ENCODE data around the gene SUCLG2. TPM values are rescaled to one million over a fixed set of nuclear protein-coding genes. Genes with fewer than 3 reads are reported as not detected.

The SUCLG2 gene
- total and polyA plus RNA-seq, 2 of the 4 experiments (the other 2 are of a cell fraction), result 26.8 to 34.6 TPM

DNA sequence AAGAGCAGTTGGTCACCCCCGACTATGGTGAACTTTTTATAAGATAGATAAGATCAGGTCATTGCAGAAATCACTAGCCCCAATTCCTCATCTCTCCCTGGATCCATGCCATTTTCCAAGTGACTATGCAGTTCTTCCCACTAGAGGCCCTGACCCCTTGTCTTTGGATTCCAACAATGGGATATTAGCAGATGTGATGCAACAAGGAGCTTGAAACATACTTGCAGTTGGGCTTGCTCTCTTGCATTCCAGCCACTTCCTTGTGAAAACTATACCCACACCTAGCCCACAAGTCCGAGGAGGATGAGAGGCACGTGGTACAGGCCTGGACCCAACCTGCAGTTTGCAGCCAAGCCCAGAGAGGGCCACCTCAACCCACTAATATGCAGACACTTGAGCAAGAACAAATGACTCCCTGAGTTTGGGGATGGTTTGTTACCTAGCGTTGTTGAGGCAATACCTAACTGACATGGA, 60.6 kb downstream of the SUCLG2 start:
- in situ Hi-C loops (cut with MboI; ENCODE audit: low sequenced_read_pairs), result no loop called here
- TF ChIP-seq CHD1 (IDR thresholded peaks at IDR 0.05; ENCODE audit: low read depth, low read length) (no peak), NFE2L2 (IDR thresholded peaks at IDR 0.05; ENCODE audit: low read depth, low read length) (no peak), RCOR1 (IDR thresholded peaks at IDR 0.05; ENCODE audit: insufficient replicate concordance, low read length) (no peak), RAD21 (IDR thresholded peaks at IDR 0.05; ENCODE audit: low read length) (no peak; the same call in 1 of the 2 replicates), FOS (IDR thresholded peaks at IDR 0.05; ENCODE audit: low read depth, low read length) (no peak), MAFK (IDR thresholded peaks at IDR 0.05; ENCODE audit: low read depth, low read length) (no peak), RFX5 (IDR thresholded peaks at IDR 0.05; ENCODE audit: low read depth, low read length) (no peak), CEBPB (IDR thresholded peaks at IDR 0.05; ENCODE audit: low read depth, low read length) (0 out of 2 replicates have a peak, but pooled peaks have one; percentile 18)
- TF ChIP-seq, protein P1, sequence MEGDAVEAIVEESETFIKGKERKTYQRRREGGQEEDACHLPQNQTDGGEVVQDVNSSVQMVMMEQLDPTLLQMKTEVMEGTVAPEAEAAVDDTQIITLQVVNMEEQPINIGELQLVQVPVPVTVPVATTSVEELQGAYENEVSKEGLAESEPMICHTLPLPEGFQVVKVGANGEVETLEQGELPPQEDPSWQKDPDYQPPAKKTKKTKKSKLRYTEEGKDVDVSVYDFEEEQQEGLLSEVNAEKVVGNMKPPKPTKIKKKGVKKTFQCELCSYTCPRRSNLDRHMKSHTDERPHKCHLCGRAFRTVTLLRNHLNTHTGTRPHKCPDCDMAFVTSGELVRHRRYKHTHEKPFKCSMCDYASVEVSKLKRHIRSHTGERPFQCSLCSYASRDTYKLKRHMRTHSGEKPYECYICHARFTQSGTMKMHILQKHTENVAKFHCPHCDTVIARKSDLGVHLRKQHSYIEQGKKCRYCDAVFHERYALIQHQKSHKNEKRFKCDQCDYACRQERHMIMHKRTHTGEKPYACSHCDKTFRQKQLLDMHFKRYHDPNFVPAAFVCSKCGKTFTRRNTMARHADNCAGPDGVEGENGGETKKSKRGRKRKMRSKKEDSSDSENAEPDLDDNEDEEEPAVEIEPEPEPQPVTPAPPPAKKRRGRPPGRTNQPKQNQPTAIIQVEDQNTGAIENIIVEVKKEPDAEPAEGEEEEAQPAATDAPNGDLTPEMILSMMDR (conservative IDR thresholded peaks at IDR 0.05; ENCODE audit: low read depth, low read length), result peak; percentile 10; the same call in 1 of the 2 replicates
- TF ChIP-seq, protein P2, sequence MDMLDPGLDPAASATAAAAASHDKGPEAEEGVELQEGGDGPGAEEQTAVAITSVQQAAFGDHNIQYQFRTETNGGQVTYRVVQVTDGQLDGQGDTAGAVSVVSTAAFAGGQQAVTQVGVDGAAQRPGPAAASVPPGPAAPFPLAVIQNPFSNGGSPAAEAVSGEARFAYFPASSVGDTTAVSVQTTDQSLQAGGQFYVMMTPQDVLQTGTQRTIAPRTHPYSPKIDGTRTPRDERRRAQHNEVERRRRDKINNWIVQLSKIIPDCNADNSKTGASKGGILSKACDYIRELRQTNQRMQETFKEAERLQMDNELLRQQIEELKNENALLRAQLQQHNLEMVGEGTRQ (IDR thresholded peaks at IDR 0.05; ENCODE audit: low read depth, low read length), result no peak
- POLR2A ChIA-PET (ENCODE audit: unreplicated experiment), result no interaction called here
- H3K9me1 ChIP-seq (ENCODE audit: insufficient read depth, low read length), result no peaks in the 10 kb centered on the region
- no peak overlapping the region for H2BK20ac ChIP-seq (ENCODE audit: low read depth, low read length)
- H3K9ac ChIP-seq (ENCODE audit: low read depth, low read length), result no peak overlapping the region
- no peak overlapping the region for H3K27ac ChIP-seq (ENCODE audit: insufficient read depth, low read length)
- no peak overlapping the region for H3K4me2 ChIP-seq (ENCODE audit: low read depth, low read length)
- 80% methylated on average over 1 of the region's 4 CpGs; no CpG with 5 or more reads in 1 of the 2 experiments for WGBS, 2 experiments (ENCODE audit: extremely low coverage in 2 of 2, insufficient read length in 1 of 2)
- BruUV-seq (replicated peaks), result no TSS peak
- no peak overlapping the region for H2BK5ac ChIP-seq (ENCODE audit: low read depth, low read length, poor library complexity, severe bottlenecking)
- H4K8ac ChIP-seq (ENCODE audit: low read depth in 2 of 2, low read length in 2 of 2), result no peak overlapping the region
- no peak overlapping the region for H2BK15ac ChIP-seq (ENCODE audit: low read depth, low read length)
- H3K9me3 ChIP-seq (ENCODE audit: control insufficient read depth, insufficient read depth, low read length), result no peaks in the 10 kb centered on the region
- peak; percentile 27 for ATAC-seq (ENCODE audit: low read depth)
- no peak overlapping the region for H3K56ac ChIP-seq (ENCODE audit: extremely low read depth, insufficient read depth, low read length)
- no peak overlapping the region for H2AFZ ChIP-seq (replicated peaks; ENCODE audit: low read length, poor library complexity)
- no peaks in the 10 kb centered on the region for H3K27me3 ChIP-seq (ENCODE audit: control insufficient read depth, insufficient read depth, low read length)
- no peak overlapping the region for H3K23ac ChIP-seq (ENCODE audit: low read depth, low read length)
- H3K4me1 ChIP-seq (ENCODE audit: control insufficient read depth, insufficient read depth, low read length), result no peaks in the 10 kb centered on the region
- H2AK9ac ChIP-seq (replicated peaks; ENCODE audit: low read depth, low read length, poor library complexity), result no peak overlapping the region
- H4K20me1 ChIP-seq (ENCODE audit: insufficient read depth, low read length), result no peaks in the 10 kb centered on the region; the same call in 1 of the 2 replicates
- H2BK120ac ChIP-seq (ENCODE audit: low read depth, low read length), result no peak overlapping the region
- H3K4ac ChIP-seq (ENCODE audit: low read depth, low read length), result no peak overlapping the region
- no peak overlapping the region for H3K14ac ChIP-seq (replicated peaks; ENCODE audit: low read depth, low read length)
- H2AK5ac ChIP-seq (ENCODE audit: low read depth, low read length), result no peak overlapping the region
- intact Hi-C loops (cut with micrococcal nuclease), result no loop called here
- CTCF ChIA-PET, result no interaction called here
- no peak overlapping the region for H4K5ac ChIP-seq (ENCODE audit: low read depth, low read length)
- no peak overlapping the region for H3K18ac ChIP-seq (ENCODE audit: low read depth, low read length)
- DNase-seq, result peak; percentile 11
- no peak overlapping the region for H4K91ac ChIP-seq (ENCODE audit: insufficient read depth, low read depth, low read length)
- dilution Hi-C loops (cut with HindIII; ENCODE audit: low sequenced_read_pairs, unreplicated experiment), result no loop called here
- H3K79me1 ChIP-seq (ENCODE audit: low read depth in 1 of 2, low read length in 2 of 2), result peaks cover 17 to 31% of the 10 kb centered on the region in 2 experiments
- 0 out of 2 replicates have a peak, but pooled peaks cover 2% of the 10 kb centered on the region for H3K36me3 ChIP-seq (ENCODE audit: control insufficient read depth, insufficient read depth, low read length)
- H3K4me3 ChIP-seq (ENCODE audit: insufficient read depth, low read depth, low read length), result no peak overlapping the region

All from IMR-90 (cell line).